ENCODE measurements around the gene CDK10. TPM values are rescaled to one million over a fixed set of nuclear protein-coding genes. Genes with fewer than 3 reads are reported as not detected.
"Not testable (repeated sequence)": the region's sequence is repeated elsewhere in the genome, so short reads cannot be mapped to it uniquely, and the experiment has no call there.

CDK10 gene
- total RNA-seq, 1 donor from 2014 or later: 44.0 TPM

DNA sequence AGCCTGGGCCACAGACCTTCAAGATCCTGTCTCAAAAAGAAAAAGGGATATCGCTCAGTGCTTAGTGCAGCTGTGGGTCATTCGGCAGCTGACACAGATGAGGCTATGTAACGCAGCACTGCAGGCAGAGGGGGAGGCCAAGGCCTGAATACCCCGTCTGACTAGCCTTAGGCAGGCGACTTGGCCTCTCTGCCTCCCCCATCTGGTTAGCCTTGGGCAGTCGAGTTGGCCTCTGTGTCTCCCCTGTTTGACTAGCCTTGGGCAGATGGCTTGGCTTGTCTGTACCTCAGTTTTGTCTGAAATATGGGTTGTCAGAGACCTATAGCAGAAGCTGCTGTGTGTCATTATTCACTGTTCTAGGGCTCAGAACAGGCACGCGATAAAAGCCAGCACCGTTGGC, 18.9 kb upstream of the CDK10 start:
- H3K27ac ChIP-seq: no peak overlapping the region
- H3K9me3 ChIP-seq: no peaks in the 10 kb centered on the region
- peaks cover 0 to 10% of the 10 kb centered on the region in 2 donors for H3K36me3 ChIP-seq
- H3K27me3 ChIP-seq: no peaks in the 10 kb centered on the region
- peaks cover 4% of the 10 kb centered on the region for H3K4me1 ChIP-seq
- no peak overlapping the region for H3K4me3 ChIP-seq
- no peak for DNase-seq (ENCODE audit: extremely low spot score in 2 of 2)
- TF ChIP-seq, protein P1, sequence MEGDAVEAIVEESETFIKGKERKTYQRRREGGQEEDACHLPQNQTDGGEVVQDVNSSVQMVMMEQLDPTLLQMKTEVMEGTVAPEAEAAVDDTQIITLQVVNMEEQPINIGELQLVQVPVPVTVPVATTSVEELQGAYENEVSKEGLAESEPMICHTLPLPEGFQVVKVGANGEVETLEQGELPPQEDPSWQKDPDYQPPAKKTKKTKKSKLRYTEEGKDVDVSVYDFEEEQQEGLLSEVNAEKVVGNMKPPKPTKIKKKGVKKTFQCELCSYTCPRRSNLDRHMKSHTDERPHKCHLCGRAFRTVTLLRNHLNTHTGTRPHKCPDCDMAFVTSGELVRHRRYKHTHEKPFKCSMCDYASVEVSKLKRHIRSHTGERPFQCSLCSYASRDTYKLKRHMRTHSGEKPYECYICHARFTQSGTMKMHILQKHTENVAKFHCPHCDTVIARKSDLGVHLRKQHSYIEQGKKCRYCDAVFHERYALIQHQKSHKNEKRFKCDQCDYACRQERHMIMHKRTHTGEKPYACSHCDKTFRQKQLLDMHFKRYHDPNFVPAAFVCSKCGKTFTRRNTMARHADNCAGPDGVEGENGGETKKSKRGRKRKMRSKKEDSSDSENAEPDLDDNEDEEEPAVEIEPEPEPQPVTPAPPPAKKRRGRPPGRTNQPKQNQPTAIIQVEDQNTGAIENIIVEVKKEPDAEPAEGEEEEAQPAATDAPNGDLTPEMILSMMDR (IDR thresholded peaks at IDR 0.05): no peak
- TF ChIP-seq POLR2AphosphoS5 (IDR thresholded peaks at IDR 0.05; ENCODE audit: insufficient read depth in 1 of 2, low read depth in 1 of 2): no peak
- no peak for TF ChIP-seq POLR2A (IDR thresholded peaks at IDR 0.05)
- intact Hi-C loops (cut with DNase I): no loop called here

DNA sequence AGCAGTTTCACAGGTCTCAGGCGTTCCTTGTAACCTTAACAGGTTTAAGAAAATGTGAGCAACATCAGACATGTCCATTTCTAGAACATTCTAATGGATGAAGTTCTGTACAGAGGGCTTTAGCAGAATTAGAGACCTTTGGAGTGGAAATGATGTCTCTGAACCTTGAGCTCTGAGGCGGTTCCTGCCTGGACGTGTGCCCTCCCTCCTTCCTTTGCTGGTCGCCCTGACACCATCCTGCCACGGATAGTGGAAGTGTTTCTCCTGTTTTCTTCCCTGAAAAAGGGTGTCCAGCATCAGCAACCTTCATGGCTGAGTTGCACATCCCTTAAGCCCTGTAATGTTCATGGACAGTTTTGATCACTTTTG, 17.7 kb upstream of the CDK10 start:
- Histone ChIP-seq H3K36me3 (no peaks in the 10 kb centered on the region), H3K9me3 (no peaks in the 10 kb centered on the region), H3K27ac (no peak overlapping the region), H3K4me1 (peaks cover 4% of the 10 kb centered on the region), H3K4me3 (no peak overlapping the region), H3K27me3 (no peaks in the 10 kb centered on the region)
- intact Hi-C loops (cut with DNase I): no loop called here
- TF ChIP-seq POLR2A (IDR thresholded peaks at IDR 0.05) (no peak), POLR2AphosphoS5 (IDR thresholded peaks at IDR 0.05; ENCODE audit: insufficient read depth in 1 of 2, low read depth in 1 of 2) (no peak)
- TF ChIP-seq, protein P1 (IDR thresholded peaks at IDR 0.05): no peak
- DNase-seq (ENCODE audit: extremely low spot score in 2 of 2): no peak

DNA sequence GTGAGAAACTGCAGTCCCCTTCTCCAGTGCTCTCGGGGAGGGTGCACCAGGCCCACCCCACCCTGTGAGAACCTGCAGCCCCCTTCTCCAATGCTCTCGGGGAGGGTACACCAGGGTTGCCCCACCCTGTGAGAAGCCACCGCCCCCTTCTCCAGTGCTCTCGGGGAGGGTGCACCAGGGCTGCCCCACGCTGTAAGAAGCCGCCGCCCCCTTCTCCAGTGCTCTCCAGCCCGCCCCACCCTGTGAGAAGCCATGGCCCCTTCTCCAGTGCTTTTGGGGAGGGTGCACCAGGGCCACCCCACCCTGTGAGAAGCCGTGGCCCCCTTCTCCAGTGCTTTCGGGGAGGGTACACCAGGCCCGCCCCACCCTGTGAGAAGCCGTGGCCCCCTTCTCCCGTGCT, 16.7 kb upstream of the CDK10 start:
- DNase-seq (ENCODE audit: extremely low spot score in 2 of 2): no peak
- no peak overlapping the region for H3K4me3 ChIP-seq
- intact Hi-C loops (cut with DNase I): no loop called here
- no peaks in the 10 kb centered on the region for H3K36me3 ChIP-seq
- H3K4me1 ChIP-seq: peaks cover 4% of the 10 kb centered on the region
- H3K27me3 ChIP-seq: no peaks in the 10 kb centered on the region
- no peaks in the 10 kb centered on the region for H3K9me3 ChIP-seq
- TF ChIP-seq, protein P1 (IDR thresholded peaks at IDR 0.05): no peak
- TF ChIP-seq POLR2AphosphoS5 (IDR thresholded peaks at IDR 0.05; ENCODE audit: insufficient read depth in 1 of 2, low read depth in 1 of 2): no peak
- TF ChIP-seq POLR2A (IDR thresholded peaks at IDR 0.05): no peak
- H3K27ac ChIP-seq: no peak overlapping the region

DNA sequence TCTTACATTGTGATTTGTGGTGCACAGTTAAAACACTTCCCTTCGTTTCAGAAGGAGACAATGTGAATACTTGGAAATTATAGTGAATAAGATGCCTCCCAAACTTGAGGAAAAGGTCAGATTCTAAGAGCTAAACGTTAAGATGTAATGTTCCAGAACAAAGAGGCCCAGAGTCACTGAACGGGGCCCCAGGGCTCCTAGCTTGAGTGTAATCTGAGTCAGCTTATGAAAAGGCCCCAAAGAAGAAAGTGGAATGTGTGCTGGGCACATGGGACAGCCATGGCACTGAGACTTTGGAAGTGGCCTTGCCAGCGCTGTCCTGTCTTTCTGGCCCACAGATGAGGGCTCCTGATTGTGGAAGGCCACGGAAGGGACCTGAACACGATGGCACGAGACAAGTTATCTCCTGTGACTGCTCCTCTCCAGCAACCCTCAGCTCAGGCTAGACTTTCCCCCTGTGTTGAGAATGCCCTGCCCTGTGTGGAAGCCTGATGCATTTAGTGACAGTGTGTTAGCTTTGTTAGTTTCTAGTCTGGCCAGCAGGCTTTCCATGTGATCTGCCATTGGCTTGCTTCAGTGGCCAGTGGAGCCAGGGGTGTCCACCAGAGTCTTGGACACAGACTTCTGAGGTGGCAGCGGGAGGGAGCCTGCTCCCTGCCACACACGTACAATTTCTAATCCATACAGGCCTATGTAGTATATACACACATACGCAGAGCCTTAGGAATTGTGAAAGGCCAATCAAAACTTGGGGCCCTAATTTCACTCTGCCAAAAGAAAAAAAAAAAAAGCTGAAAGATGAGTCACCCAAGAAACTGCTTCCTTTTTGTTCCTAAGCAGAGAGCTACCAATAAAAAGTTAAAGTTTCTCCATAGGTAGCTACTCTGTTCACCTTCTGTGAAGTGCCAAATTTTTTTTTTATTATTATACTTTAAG, 15.7 kb upstream of the CDK10 start:
- H3K27ac ChIP-seq: no peak overlapping the region
- DNase-seq (ENCODE audit: extremely low spot score in 2 of 2): no peak
- intact Hi-C loops (cut with DNase I): no loop called here

DNA sequence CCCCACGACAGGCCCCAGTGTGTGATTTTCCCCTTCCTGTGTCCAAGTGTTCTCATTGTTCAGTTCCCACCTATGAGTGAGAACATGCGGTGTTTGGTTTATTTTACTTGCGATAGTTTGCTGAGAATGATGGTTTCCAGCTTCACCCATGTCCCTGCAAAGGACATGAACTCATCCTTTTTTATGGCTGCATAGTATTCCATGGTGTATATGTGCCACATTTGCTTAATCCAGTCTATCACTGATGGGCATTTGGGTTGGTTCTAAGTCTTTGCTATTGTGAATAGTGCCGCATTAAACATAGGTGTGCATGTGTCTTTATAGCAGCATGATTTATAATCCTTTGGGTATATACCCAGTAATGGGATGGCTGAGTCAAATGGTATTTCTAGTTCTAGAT, 14.9 kb upstream of the CDK10 start:
- DNase-seq (ENCODE audit: extremely low spot score in 2 of 2); intact Hi-C loops (cut with DNase I); H3K36me3 ChIP-seq; H3K27ac ChIP-seq; H3K4me3 ChIP-seq; H3K4me1 ChIP-seq; H3K9me3 ChIP-seq; H3K27me3 ChIP-seq: not testable (repeated sequence)

More for the DNA sequence above, 15.7 kb upstream of the CDK10 start:
- TF ChIP-seq POLR2AphosphoS5 (IDR thresholded peaks at IDR 0.05; ENCODE audit: insufficient read depth in 1 of 2, low read depth in 1 of 2) (no peak), POLR2A (IDR thresholded peaks at IDR 0.05) (no peak)
- TF ChIP-seq, protein P1 (IDR thresholded peaks at IDR 0.05): no peak
- Histone ChIP-seq H3K4me1 (peaks cover 4% of the 10 kb centered on the region), H3K9me3 (no peaks in the 10 kb centered on the region), H3K36me3 (no peaks in the 10 kb centered on the region), H3K4me3 (no peak overlapping the region), H3K27me3 (no peaks in the 10 kb centered on the region)
